Measurements from ENCODE around the gene ALDH2. TPM values are rescaled to one million over a fixed set of nuclear protein-coding genes. Genes with fewer than 3 reads are reported as not detected.

The ALDH2 gene
- total RNA-seq, 2 donors from 2014 or later: 76.6 to 91.4 TPM

DNA sequence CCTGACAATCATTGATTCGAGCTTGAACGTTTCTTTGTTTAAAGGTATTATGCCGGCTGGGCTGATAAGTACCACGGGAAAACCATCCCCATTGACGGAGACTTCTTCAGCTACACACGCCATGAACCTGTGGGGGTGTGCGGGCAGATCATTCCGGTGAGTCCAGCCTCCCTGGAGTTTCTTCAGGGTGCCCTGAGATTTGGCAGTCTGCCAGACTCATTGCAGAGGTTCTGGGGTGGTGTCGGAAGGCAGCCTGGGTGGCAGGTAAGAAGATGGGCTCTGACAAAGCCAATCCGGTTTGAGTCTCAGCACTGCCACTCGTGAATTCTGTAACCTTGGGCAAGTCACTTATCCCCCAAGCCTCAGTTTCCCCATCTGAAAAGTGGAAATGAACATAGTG is 23.0 kb downstream of the ALDH2 start:
- TF ChIP-seq, protein P1, sequence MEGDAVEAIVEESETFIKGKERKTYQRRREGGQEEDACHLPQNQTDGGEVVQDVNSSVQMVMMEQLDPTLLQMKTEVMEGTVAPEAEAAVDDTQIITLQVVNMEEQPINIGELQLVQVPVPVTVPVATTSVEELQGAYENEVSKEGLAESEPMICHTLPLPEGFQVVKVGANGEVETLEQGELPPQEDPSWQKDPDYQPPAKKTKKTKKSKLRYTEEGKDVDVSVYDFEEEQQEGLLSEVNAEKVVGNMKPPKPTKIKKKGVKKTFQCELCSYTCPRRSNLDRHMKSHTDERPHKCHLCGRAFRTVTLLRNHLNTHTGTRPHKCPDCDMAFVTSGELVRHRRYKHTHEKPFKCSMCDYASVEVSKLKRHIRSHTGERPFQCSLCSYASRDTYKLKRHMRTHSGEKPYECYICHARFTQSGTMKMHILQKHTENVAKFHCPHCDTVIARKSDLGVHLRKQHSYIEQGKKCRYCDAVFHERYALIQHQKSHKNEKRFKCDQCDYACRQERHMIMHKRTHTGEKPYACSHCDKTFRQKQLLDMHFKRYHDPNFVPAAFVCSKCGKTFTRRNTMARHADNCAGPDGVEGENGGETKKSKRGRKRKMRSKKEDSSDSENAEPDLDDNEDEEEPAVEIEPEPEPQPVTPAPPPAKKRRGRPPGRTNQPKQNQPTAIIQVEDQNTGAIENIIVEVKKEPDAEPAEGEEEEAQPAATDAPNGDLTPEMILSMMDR (conservative IDR thresholded peaks at IDR 0.05): no peak
- H3K4me3 Mint-ChIP-seq: no peak overlapping the region
- H3K27me3 ChIP-seq (ENCODE audit: control insufficient read depth, insufficient read depth, low read length, poor library complexity, severe bottlenecking): no peaks in the 10 kb centered on the region
- whole genome bisulfite sequencing, 2 experiments (ENCODE audit: insufficient coverage in 1 of 2, insufficient read length in 1 of 2): 96% methylated on average over 11 of the region's 11 CpGs
- no peak overlapping the region for H3K4me3 ChIP-seq (ENCODE audit: low read length)
- H3K27ac Mint-ChIP-seq: peak overlapping the region; percentile 26
- no peak for DNase-seq
- no peaks in the 10 kb centered on the region for H3K9me3 Mint-ChIP-seq
- no peak overlapping the region for H3K27ac ChIP-seq (ENCODE audit: low read depth, low read length)
- no peaks in the 10 kb centered on the region for H3K4me1 ChIP-seq (ENCODE audit: control insufficient read depth, insufficient read depth, low read length)
- peaks cover 75% of the 10 kb centered on the region for H3K36me3 Mint-ChIP-seq (ENCODE audit: low read depth)
- no peaks in the 10 kb centered on the region for H3K4me1 Mint-ChIP-seq
- peaks cover 49% of the 10 kb centered on the region for H3K36me3 ChIP-seq (ENCODE audit: control insufficient read depth, insufficient read depth, low read length)
- H3K9ac ChIP-seq (ENCODE audit: extremely low read depth, low read length, poor library complexity, severe bottlenecking): no peak overlapping the region
- no peaks in the 10 kb centered on the region for H3K27me3 Mint-ChIP-seq (ENCODE audit: insufficient read depth)
- H3K9me3 ChIP-seq (ENCODE audit: control insufficient read depth, low read length): no peaks in the 10 kb centered on the region

DNA sequence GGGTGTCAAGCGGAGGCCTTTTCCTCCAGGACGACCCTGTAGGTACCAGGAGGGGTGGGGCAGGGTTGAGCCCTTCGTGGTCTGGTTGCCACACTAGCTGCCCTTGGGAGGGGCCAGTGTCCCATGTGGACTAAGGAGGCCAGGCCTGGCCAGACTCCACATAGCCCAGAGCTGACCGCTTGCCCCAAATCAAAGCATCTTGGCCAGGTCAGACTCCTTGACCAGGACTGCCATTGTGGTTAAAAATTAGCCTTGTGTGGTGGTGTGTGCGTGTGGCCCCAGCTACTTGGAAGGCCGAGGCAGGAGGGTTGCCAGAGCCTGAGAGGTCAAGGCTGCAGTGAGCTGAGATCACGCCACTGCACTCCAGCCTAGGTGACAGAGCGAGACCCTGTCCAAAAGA is 24.8 kb downstream of the ALDH2 start:
- H3K36me3 ChIP-seq (ENCODE audit: control insufficient read depth, insufficient read depth, low read length): peaks cover 42% of the 10 kb centered on the region
- Mint-ChIP-seq H3K4me1 (no peaks in the 10 kb centered on the region), H3K27ac (no peak overlapping the region), H3K27me3 (ENCODE audit: insufficient read depth) (no peaks in the 10 kb centered on the region), H3K9me3 (no peaks in the 10 kb centered on the region), H3K36me3 (ENCODE audit: low read depth) (peaks cover 69% of the 10 kb centered on the region), H3K4me3 (no peak overlapping the region)
- H3K9me3 ChIP-seq (ENCODE audit: control insufficient read depth, low read length): no peaks in the 10 kb centered on the region
- no peak overlapping the region for H3K27ac ChIP-seq (ENCODE audit: low read depth, low read length)
- WGBS, 2 experiments (ENCODE audit: insufficient coverage in 1 of 2, insufficient read length in 1 of 2): 80 to 96% methylated on average over 3 to 8 of the region's 8 CpGs
- H3K9ac ChIP-seq (ENCODE audit: extremely low read depth, low read length, poor library complexity, severe bottlenecking): no peak overlapping the region
- H3K4me3 ChIP-seq (ENCODE audit: low read length): no peak overlapping the region
- H3K27me3 ChIP-seq (ENCODE audit: control insufficient read depth, insufficient read depth, low read length, poor library complexity, severe bottlenecking): no peaks in the 10 kb centered on the region
- H3K4me1 ChIP-seq (ENCODE audit: control insufficient read depth, insufficient read depth, low read length): no peaks in the 10 kb centered on the region
- TF ChIP-seq, protein P1 (conservative IDR thresholded peaks at IDR 0.05): no peak
- DNase-seq: no peak

DNA sequence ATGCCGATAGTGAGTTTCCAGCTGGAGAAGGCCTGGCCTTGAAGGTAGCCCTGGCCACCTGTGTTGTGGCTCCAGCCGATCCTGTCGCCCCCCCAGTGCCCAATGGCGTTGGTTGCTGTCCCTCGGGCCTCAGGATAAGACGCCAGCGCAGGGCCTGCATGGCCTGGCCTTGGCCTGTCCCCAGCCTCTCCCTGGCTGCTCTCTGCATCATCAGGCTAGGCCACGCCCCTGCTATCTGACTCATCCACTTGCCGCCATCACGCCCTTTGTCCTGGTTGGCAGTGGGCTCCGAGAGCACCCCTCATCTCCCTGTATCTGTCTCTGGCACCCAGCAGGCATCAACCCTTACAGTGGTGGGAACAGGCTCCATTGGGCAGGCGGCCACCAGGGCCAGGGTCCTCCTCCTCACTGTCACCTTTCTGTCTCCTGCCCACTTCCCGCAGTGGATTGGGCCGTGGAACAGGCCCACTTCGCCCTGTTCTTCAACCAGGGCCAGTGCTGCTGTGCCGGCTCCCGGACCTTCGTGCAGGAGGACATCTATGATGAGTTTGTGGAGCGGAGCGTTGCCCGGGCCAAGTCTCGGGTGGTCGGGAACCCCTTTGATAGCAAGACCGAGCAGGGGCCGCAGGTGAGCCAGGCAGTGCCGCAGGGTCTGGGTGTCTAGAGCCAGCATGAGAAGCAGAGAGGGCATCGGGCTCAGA is 25.6 kb downstream of the ALDH2 start:
- Histone ChIP-seq H3K36me3 (ENCODE audit: control insufficient read depth, insufficient read depth, low read length) (peaks cover 46% of the 10 kb centered on the region), H3K4me3 (ENCODE audit: low read length) (no peak overlapping the region), H3K9me3 (ENCODE audit: control insufficient read depth, low read length) (no peaks in the 10 kb centered on the region), H3K27me3 (ENCODE audit: control insufficient read depth, insufficient read depth, low read length, poor library complexity, severe bottlenecking) (no peaks in the 10 kb centered on the region), H3K4me1 (ENCODE audit: control insufficient read depth, insufficient read depth, low read length) (no peaks in the 10 kb centered on the region), H3K9ac (ENCODE audit: extremely low read depth, low read length, poor library complexity, severe bottlenecking) (no peak overlapping the region), H3K27ac (ENCODE audit: low read depth, low read length) (no peak overlapping the region)
- Mint-ChIP-seq H3K27ac (peak overlapping the region; percentile 52), H3K4me1 (no peaks in the 10 kb centered on the region), H3K36me3 (ENCODE audit: low read depth) (peaks cover 66% of the 10 kb centered on the region), H3K4me3 (no peak overlapping the region), H3K9me3 (no peaks in the 10 kb centered on the region), H3K27me3 (ENCODE audit: insufficient read depth) (no peaks in the 10 kb centered on the region)
- no peak for DNase-seq
- TF ChIP-seq, protein P1 (conservative IDR thresholded peaks at IDR 0.05): no peak
- WGBS, 2 experiments (ENCODE audit: insufficient coverage in 1 of 2, insufficient read length in 1 of 2): 90 to 95% methylated on average over 23 to 27 of the region's 27 CpGs
